K562 (cell line): ENCODE data around the gene BOD1L1. TPM values are rescaled to one million over a fixed set of nuclear protein-coding genes. Genes with fewer than 3 reads are reported as not detected.

Source experiments
- ARID1B ChIP-seq: fragments of 450-650 bp; IDR thresholded peaks from 2 replicates; pipeline ENCODE4 v1.6.1; 2016; ENCODE audit warnings: antibody characterized with exemption, mild to moderate bottlenecking, inconsistent platforms
- CBFA2T2 ChIP-seq: fragments of 450-650 bp; conservative IDR thresholded peaks from 2 replicates; pipeline ENCODE4 v1.6.1; 2017; ENCODE audit warnings: mild to moderate bottlenecking
- EHMT2 ChIP-seq: fragments of 450-650 bp; IDR thresholded peaks from 2 replicates; pipeline ENCODE4 v1.6.1; 2018; ENCODE audit warnings: antibody characterized with exemption
- ELF1 ChIP-seq: fragments of 200-800 bp; sonication (Bioruptor generic); IDR thresholded peaks from 2 replicates; pipeline ENCODE4 v1.6.1; 2016; ENCODE audit warnings: missing genetic modification characterization, missing compliant biosample characterization
- GTF2E2 ChIP-seq: fragments of 200-800 bp; sonication (Bioruptor generic); IDR thresholded peaks from 2 replicates; pipeline ENCODE4 v1.6.1; 2016; ENCODE audit warnings: missing genetic modification characterization, missing compliant biosample characterization
- HMG20B ChIP-seq: fragments of 250-450 bp; sonication (Bioruptor Pico); IDR thresholded peaks from 2 replicates; pipeline ENCODE4 v1.5.0; 2021; ENCODE audit warnings: mild to moderate bottlenecking
- IRF2 ChIP-seq: sonication (generic); formaldehyde crosslinking; IDR thresholded peaks from 2 replicates; pipeline ENCODE4 v1.8.1; 2022; ENCODE audit warnings: mild to moderate bottlenecking, missing genetic modification reagents
- KLF6 ChIP-seq: fragments of 250-450 bp; sonication (Bioruptor Pico); IDR thresholded peaks from 2 replicates; pipeline ENCODE4 v1.4.0; 2020; ENCODE audit warnings: mild to moderate bottlenecking, moderate library complexity, borderline replicate concordance
- NR2F6 ChIP-seq: fragments of 450-650 bp; formaldehyde crosslinking; IDR thresholded peaks from 2 replicates; pipeline ENCODE4 v1.4.0; 2020; ENCODE audit warnings: mild to moderate bottlenecking
- SOX6 ChIP-seq: fragments of 450-650 bp; IDR thresholded peaks from 2 replicates; pipeline ENCODE4 v1.6.1; 2014; ENCODE audit warnings: mild to moderate bottlenecking
- TAF7 ChIP-seq: fragments of 450-650 bp; IDR thresholded peaks from 2 replicates; pipeline ENCODE4 v1.6.1; 2016; ENCODE audit warnings: missing genetic modification characterization, missing compliant biosample characterization
- TCFL5 ChIP-seq: fragments of 250-450 bp; sonication (Bioruptor Pico); conservative IDR thresholded peaks from 2 replicates; pipeline ENCODE4 v1.6.1; 2021; ENCODE audit warnings: mild to moderate bottlenecking, moderate library complexity, matching md5 sums
- ZNF3 ChIP-seq: fragments of 250-450 bp; sonication (Bioruptor Pico); IDR thresholded peaks from 2 replicates; pipeline ENCODE4 v1.5.0; 2021; ENCODE audit warnings: mild to moderate bottlenecking, moderate library complexity
- ZNF507 ChIP-seq: conservative IDR thresholded peaks from 2 replicates; pipeline ENCODE4 v1.6.1; 2017; ENCODE audit warnings: missing genetic modification characterization, missing compliant biosample characterization
- ZNF644 ChIP-seq: fragments of 200-800 bp; sonication (Bioruptor generic); IDR thresholded peaks from 2 replicates; pipeline ENCODE4 v1.6.1; 2016; ENCODE audit warnings: low read depth, missing genetic modification characterization, missing compliant biosample characterization
- polyA plus RNA-seq, 8 experiments: library from polyadenylated mRNA; depleted of rRNA in 4 of 8; stranded (reverse) in 5 of 8; unstranded in 3 of 8; fragments of >200 nt; fragmentation: Nextera tagmentation in 2 of 8; fragmentation: Illumina TruSeq in 1 of 8; extraction: Ambion mirVana in 2 of 8; extraction: Trizol in 1 of 8; gene quantifications; 2 replicates each; pipeline versions ENCODE4 v1.2.1 to v1.2.3, GENCODE V29; 2011 to 2014; ENCODE audit warnings: inconsistent platforms in 1 of 8, missing spikeins in 1 of 8
- total RNA-seq, 7 experiments: library from RNA; depleted of rRNA in 6 of 7; stranded (reverse); fragments of >200 nt in 6 of 7; fragmentation: Illumina TruSeq in 2 of 7; extraction: Trizol in 2 of 7; gene quantifications; 2 replicates each; pipeline versions ENCODE4 v1.2.1 to v1.2.3, GENCODE V29; 2011 to 2021; ENCODE audit warnings: low replicate concordance in 1 of 7
- TF ChIP-seq, protein P1 (sequence below), 3 experiments: fragments of 200-800 bp in 1 of 3; sonication (Bioruptor generic) in 1 of 3; sonication (generic) in 1 of 3; formaldehyde crosslinking in 1 of 3; IDR thresholded peaks; 2 replicates each; pipeline versions ENCODE4 v1.6.1 to v1.8.0; 2016 to 2022; ENCODE audit warnings: mild to moderate bottlenecking in 2 of 3, missing compliant biosample characterization in 2 of 3, missing genetic modification characterization in 2 of 3, missing genetic modification reagents in 1 of 3
- TF ChIP-seq, protein P2 (sequence below): fragments of 450-650 bp; conservative IDR thresholded peaks from 2 replicates; pipeline ENCODE4 v1.6.1; 2016; ENCODE audit warnings: missing genetic modification characterization, low read depth, mild to moderate bottlenecking, missing compliant biosample characterization, moderate library complexity
- TF ChIP-seq, protein P3 (sequence below): fragments of 150-350 bp; conservative IDR thresholded peaks from 2 replicates; pipeline ENCODE4 v1.6.1; 2014; ENCODE audit warnings: low read length
- TF ChIP-seq, protein P4 (sequence below): fragments of 450-650 bp; IDR thresholded peaks from one replicate; pipeline ENCODE4 v1.6.1; 2018; ENCODE audit warnings: mild to moderate bottlenecking, moderate library complexity; ENCODE audit not compliant: partially characterized antibody
- TF ChIP-seq, protein P5 (sequence below): fragments of 250-450 bp; sonication (Bioruptor Pico); IDR thresholded peaks from 2 replicates; pipeline ENCODE4 v1.8.0; 2021; ENCODE audit warnings: borderline replicate concordance, mild to moderate bottlenecking, moderate library complexity; ENCODE audit not compliant: poor library complexity, severe bottlenecking
- TF ChIP-seq, protein P6 (sequence below): fragments of 250-450 bp; sonication (Bioruptor Pico); IDR thresholded peaks from 2 replicates; pipeline ENCODE4 v1.5.0; 2021

BOD1L1 gene
- total and polyA plus RNA-seq, 9 of the 15 experiments (the other 6 are each of a cell fraction or from before 2014, with no cell fraction given) = 4.8 to 23.2 (median 17.7) TPM

DNA sequence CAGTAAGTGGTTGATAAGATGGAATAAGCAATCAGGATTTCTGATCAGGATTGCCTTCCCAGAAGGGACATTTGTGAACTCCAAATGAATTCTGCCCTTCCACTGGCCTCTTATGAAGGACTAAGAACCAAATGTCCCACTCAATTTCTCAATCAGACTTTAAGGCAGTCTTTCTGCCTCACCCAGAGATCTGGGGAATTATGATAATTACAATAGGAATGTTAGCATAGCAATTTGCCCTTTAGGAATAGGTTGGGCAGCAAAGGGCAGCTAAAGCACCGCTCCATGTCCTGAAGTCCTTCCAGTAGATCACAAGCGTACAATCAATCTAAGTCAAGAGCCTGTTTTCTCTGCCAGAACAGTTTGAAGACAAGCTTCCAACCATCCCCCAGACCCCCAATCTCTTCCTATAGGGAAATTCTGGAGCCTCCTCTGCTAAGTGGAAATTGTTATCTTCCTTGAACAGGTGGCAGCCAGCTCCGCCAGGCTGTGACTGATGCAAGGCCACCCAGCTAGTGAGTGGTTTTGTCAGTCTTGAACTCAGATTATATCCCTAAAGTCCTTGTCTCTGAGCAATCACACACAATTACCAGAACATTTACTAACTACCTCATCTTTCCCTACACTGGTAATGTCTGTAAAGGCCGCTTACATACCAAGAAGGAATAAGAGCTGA, 101.8 kb downstream of the BOD1L1 start (continued):
- TF ChIP-seq, protein P1, sequence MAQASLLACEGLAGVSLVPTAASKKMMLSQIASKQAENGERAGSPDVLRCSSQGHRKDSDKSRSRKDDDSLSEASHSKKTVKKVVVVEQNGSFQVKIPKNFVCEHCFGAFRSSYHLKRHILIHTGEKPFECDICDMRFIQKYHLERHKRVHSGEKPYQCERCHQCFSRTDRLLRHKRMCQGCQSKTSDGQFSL (CRISPR knock-in tag; IDR thresholded peaks at IDR 0.05) = no peak
- TF ChIP-seq, protein P1 (tag; IDR thresholded peaks at IDR 0.05) = no peak
- TF ChIP-seq, protein P2, sequence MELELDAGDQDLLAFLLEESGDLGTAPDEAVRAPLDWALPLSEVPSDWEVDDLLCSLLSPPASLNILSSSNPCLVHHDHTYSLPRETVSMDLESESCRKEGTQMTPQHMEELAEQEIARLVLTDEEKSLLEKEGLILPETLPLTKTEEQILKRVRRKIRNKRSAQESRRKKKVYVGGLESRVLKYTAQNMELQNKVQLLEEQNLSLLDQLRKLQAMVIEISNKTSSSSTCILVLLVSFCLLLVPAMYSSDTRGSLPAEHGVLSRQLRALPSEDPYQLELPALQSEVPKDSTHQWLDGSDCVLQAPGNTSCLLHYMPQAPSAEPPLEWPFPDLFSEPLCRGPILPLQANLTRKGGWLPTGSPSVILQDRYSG (tag) = no peak
- TF ChIP-seq ZNF3 (no peak), HMG20B (CRISPR knock-in tag) (no peak), NR2F6 (CRISPR knock-in tag) (no peak), ZNF644 (tag) (no peak), KLF6 (CRISPR knock-in tag) (no peak), ZNF507 (no peak), ELF1 (tag) (no peak), CBFA2T2 (peak; percentile 58; the same call in 1 of the 2 replicates), EHMT2 (no peak), ARID1B (peak; percentile 80), TAF7 (tag) (no peak), SOX6 (no peak; the same call in 1 of the 2 replicates), TCFL5 (CRISPR knock-in tag) (no peak), IRF2 (CRISPR knock-in tag) (no peak), GTF2E2 (tag) (no peak)
- TF ChIP-seq, protein P3, sequence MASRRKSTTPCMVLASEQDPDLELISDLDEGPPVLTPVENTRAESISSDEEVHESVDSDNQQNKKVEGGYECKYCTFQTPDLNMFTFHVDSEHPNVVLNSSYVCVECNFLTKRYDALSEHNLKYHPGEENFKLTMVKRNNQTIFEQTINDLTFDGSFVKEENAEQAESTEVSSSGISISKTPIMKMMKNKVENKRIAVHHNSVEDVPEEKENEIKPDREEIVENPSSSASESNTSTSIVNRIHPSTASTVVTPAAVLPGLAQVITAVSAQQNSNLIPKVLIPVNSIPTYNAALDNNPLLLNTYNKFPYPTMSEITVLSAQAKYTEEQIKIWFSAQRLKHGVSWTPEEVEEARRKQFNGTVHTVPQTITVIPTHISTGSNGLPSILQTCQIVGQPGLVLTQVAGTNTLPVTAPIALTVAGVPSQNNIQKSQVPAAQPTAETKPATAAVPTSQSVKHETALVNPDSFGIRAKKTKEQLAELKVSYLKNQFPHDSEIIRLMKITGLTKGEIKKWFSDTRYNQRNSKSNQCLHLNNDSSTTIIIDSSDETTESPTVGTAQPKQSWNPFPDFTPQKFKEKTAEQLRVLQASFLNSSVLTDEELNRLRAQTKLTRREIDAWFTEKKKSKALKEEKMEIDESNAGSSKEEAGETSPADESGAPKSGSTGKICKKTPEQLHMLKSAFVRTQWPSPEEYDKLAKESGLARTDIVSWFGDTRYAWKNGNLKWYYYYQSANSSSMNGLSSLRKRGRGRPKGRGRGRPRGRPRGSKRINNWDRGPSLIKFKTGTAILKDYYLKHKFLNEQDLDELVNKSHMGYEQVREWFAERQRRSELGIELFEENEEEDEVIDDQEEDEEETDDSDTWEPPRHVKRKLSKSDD = no peak
- TF ChIP-seq, protein P4, sequence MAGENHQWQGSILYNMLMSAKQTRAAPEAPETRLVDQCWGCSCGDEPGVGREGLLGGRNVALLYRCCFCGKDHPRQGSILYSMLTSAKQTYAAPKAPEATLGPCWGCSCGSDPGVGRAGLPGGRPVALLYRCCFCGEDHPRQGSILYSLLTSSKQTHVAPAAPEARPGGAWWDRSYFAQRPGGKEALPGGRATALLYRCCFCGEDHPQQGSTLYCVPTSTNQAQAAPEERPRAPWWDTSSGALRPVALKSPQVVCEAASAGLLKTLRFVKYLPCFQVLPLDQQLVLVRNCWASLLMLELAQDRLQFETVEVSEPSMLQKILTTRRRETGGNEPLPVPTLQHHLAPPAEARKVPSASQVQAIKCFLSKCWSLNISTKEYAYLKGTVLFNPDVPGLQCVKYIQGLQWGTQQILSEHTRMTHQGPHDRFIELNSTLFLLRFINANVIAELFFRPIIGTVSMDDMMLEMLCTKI = no peak
- TF ChIP-seq, protein P5, sequence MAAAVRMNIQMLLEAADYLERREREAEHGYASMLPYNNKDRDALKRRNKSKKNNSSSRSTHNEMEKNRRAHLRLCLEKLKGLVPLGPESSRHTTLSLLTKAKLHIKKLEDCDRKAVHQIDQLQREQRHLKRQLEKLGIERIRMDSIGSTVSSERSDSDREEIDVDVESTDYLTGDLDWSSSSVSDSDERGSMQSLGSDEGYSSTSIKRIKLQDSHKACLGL (CRISPR knock-in tag) = no peak
- TF ChIP-seq, protein P6, sequence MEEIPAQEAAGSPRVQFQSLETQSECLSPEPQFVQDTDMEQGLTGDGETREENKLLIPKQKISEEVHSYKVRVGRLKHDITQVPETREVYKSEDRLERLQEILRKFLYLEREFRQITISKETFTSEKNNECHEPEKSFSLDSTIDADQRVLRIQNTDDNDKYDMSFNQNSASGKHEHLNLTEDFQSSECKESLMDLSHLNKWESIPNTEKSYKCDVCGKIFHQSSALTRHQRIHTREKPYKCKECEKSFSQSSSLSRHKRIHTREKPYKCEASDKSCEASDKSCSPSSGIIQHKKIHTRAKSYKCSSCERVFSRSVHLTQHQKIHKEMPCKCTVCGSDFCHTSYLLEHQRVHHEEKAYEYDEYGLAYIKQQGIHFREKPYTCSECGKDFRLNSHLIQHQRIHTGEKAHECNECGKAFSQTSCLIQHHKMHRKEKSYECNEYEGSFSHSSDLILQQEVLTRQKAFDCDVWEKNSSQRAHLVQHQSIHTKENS = no peak
